DMS 273 (cell line): Measurements from ENCODE around the gene LRRC45.
"Not testable (repeated sequence)": the region's sequence is repeated elsewhere in the genome, so short reads cannot be mapped to it uniquely, and the experiment has no call there.

Source experiments
- DNase-seq: peaks from one replicate; lab custom pipeline; 2025; ENCODE audit not compliant: unreplicated experiment; lab: John Stamatoyannopoulos, UW

Gene LRRC45

DNA sequence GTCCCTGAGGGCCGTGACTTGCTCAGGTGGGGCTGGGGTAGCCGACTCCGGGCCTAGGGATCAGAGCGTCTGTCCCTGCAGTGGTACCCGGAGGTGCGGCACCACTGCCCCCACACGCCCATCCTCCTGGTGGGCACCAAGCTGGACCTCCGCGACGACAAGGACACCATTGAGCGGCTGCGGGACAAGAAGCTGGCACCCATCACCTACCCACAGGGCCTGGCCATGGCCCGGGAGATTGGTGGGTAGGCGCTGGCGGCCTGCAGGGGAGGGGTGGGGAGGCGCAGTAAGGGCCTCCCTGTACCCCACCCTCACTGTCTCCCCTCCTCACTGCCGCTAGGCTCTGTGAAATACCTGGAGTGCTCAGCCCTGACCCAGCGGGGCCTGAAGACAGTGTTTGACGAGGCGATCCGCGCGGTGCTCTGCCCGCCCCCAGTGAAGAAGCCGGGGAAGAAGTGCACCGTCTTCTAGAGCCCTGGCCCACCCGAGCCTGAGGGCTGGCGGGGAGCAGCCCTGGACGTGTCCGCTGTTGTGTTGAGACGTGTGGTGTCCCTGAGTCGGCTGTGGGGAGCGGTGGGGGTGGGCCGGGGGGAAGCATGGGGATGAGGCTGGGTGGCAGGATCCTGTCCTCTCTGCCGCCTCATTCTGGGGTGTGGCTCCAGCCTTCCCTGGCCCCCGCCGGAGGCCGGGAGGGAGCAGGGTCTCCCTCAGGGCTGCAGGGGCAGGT lies 10.4 kb downstream of the LRRC45 start:
- DNase-seq = no peak

DNA sequence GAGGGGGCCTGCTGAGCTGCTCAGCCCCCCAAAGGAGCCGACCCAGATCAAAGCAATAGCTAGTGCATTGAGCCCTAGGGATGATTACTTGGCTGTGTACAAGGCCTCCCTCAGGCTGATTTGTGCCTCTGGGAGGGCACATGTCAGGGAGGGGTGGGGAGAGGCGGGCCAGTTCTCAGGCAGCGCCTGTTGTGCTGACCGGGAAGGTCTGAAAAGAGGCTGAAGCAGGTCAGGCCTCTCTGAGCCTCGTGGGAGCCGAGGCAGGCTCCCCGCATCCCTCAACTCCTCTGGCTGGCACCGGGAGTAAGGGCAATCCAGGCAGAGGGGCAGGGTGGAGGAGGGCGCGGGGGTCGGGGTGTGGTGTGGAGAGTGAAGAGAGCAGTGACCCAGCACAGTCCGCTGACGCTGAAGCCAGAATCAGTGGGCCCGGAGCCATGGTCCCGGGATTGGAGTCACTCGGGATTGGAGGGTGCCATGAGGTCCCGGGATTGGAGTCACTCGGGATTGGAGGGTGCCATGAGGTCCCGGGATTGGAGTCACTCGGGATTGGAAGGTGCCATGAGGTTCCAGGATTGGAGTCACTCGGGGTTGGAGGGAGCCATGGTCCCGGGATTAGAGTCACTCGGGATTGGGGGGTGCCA lies 11.4 kb downstream of the LRRC45 start:
- DNase-seq = no peak

DNA sequence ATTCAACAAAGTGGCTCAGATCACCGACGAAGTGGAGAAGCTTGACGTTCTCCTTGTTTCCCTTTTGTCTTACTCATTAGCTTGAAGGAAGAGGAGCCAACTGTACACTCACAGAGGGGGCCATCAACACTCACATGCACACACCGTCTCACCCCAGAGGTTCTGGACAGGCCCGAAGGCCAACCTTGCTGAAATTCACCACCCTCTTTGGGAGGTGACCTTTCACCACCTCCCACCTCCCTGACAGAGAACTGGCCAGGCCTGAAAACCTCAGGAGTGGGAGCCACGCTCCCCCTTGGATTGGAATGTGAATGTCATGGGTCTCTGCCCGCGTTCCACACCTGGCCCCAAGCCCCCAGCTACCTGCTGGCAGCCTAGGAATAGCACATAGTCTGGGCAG lies 12.4 kb downstream of the LRRC45 start:
- no peak for DNase-seq

DNA sequence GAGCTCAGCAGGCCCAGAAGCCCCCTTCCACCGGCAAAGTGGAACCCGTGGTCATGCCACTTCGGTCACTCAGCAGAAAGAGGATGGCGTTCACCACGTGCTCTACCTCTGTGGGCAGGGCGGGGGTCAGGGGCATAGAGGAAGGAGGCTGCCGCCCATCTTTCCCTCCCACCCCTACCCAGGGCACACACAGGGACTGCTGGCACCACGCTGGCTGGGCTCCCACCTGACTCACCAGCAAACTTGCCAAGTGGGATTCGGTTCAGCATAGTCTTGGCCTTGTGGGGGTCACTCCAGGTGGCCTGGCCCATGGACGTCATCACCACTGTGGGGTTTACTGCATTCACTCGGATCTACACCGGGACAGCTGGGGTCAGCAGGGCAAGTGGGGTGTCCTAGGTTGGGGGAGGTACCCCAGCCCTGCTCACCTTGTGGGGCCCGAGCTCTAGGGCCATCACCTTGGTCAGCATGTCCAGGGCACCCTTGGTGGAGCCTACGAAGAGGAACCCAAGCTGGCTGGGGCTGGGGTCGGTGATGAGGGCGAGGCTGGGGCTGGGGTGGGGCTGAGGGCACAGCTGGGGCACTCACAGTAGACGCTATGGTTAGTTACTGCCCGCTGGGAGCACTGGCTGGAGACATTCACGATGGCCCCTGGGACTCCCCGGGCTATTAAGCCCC lies 13.0 kb downstream of the LRRC45 start:
- no peak for DNase-seq

DNA sequence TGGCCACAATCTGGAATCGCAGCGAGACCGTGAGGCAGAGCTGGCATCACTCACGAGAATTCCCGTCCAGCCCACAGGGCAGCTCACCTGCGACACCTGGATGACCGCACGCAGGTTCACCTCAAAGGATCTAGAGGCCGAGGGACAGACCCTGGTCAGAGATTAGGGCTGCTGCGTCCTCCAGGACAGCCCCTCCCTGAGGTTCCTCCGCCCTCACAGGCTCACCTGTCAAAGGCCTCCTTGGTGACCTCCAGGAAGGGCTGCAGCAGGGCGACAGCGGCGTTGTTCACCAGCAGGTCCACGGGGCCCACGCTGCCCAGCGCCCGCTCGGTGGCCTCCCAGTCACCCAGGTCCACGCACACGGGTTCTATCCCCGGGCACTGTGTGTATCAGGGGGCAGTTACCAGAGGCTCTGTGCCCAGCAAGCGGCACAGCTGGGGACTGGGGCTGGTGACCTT lies 13.6 kb downstream of the LRRC45 start:
- DNase-seq = no peak

GRCh38 chr17:82037092-82037888 lies 14.2 kb downstream of the LRRC45 start, which contains the start of gene DCXR:
Gene DCXR (minus strand): TSS chr17:82037697. CDS start chr17:82037682, 15 bp downstream.
- DNase-seq = peak; percentile 98

- DNase-seq = no peak
Measured at GRCh38 chr17:82037889-82038195, 14.7 kb downstream of the LRRC45 start.

DNA sequence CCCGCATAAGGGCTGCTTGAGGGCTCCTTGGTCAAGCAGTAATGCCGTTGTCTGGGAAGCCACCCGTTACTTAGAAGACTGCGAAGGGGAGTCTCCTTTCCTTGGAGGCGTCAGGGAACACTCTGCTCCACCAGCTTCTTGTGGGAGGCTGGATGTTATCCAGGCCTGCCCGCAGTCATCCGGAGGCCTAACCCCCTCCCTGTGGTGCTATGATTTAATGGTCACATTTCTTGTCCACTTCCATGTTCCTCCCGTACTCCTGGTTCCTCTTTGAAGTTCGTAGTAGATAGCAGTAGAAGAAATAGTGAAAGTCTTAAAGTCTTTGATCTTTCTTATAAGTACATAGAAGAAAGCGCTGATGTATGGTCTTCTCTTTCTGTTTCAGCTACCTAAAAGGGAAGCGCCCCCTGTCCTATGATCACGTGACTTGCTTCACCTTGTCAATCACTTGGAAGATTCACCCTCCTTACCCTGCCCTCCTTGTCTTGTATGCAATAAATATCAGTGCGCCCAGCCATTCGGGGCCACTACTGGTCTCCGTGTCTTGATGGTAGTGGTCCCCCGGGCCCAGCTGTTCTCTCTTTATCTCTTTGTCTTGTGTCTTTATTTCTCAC lies 15.8 kb downstream of the LRRC45 start:
- not testable (repeated sequence) for DNase-seq

DNA sequence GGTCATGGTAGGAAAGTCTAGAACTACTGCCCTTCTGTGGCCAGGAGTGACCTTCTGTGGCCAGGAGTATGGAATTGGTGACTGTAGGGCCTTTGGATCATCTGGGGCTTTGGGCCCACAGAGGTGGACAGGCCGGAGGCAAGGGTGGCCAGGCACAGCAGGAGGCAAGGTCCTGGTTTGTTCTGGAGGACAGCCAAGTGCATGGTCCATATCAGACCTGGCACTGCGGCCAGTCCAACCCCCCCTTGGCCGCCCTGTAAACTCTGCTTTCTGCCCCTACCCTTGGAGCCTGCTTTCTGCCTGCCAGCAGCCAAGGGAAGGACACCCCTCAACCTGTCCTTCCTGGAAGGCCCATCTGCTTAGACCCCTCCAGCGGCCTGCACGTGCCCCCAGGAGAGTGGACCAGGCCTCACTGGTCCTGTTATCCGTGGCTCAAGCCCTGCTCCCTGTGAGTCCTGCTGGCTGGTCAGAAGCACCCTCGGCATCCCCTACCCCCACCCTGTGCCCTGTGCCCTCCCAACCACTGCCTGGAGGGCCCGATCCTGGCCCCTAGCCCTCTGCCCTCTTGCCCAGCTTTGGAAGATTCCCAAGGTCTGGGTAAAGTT lies 16.7 kb downstream of the LRRC45 start:
- no peak for DNase-seq

DNA sequence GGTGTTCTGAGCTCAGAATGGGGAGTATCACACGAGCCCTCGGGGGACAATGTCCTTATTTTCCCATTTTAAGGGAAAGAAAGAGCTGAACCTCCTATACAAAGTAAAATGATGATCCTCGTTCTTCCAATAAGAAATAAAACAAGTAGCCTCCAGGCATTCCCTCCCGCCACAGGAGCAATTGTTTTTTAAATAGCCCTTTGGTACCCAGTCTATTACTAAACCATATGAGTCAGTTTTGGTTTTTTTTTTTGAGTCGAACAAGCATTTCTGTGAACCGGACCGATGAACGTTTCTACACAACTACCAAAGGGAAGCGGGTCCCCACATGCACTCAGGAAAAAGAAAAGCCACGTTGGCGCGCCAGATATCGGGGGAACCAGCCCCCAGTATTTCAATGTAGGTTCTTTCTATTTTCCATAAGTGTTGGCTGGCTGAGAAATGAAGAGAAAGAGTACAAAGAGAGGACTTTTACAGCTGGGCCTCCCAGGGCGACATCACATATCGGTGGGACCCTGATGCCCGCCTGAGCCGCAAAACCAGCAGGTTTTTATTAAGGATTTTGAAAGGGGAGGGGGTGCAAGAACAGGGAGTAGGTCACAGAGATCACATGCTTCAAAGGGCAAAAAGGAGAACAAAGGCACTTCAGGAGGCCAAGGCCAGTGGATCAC lies 18.2 kb downstream of the LRRC45 start:
- DNase-seq = no peak

DNA sequence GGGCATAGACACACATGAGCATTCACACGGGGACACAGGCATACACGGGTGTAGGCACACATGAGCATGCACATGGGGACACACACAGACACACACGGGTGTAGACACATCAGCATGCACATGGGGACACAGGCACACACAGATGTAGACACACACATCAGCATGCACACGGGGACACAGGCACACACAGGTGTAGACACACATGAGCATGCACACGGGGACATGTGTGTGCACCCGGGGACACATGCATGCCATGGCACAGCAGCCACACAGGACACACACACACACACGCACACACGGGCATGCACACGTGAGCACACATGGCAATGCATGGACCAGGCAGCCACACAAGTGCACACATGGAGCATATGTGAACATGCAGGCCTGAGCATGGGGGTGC lies 19.5 kb downstream of the LRRC45 start:
- no peak for DNase-seq

GRCh38 chr17:82043507-82043906 lies 20.4 kb downstream of the LRRC45 start:
- DNase-seq = no peak

GRCh38 chr17:82045936-82046484 lies 22.9 kb downstream of the LRRC45 start:
- no peak for DNase-seq

DNA sequence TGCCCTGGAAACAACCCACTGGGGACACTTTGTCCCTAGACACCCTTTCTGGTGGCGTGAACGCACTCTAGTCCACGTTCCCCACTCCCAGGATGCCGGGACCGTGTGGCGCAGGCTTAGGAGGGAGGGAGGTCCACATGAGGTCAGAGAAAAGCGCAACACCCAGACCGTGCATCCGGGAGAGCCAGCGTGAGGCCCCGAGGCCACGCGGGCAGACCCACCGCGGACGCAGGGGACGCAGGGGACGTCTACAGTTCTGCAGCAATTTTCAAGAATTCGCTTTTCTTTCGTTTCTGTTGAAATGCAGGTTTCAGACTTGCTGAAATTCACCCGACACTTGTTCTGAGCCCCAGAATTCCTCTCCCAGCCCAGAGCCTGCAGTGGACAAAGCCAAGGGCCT lies 23.8 kb downstream of the LRRC45 start:
- DNase-seq = no peak

- no peak for DNase-seq
Measured at GRCh38 chr17:82047379-82047778, 24.3 kb downstream of the LRRC45 start.

- DNase-seq = no peak
Measured at GRCh38 chr17:82047914-82048570, 24.9 kb downstream of the LRRC45 start.

- no peak for DNase-seq
Measured at GRCh38 chr17:82048571-82048971, 25.5 kb downstream of the LRRC45 start.

DNA sequence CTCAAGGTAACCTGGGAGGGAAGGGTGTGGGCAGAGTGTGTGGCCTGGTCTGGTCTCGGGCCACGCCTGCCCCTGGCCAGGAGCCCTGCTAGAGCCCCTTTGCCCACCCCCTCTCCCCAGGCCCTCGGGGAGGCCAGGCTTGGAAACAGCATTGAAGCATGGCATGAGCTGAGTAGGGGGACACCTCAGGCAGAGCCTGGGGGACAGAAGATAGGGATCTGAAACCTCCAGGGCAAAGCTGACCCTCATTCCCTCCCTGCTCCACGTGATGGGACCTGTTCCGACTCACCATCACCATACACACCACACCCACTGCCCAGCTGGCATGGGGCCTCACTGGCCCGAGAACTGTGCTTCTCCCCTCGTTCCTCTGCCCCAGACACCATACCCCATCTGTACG lies 26.0 kb downstream of the LRRC45 start:
- no peak for DNase-seq

GRCh38 chr17:82049521-82049971 lies 26.4 kb downstream of the LRRC45 start:
- no peak for DNase-seq
